Activated CD4-positive, alpha-beta T cell treated with anti-CD3 and anti-CD28 coated beads, Interleukin-2, amount 50 U/mL, for 24 hours (primary cell): ENCODE data around the gene ADAM12.

Experiments used
- DNase-seq, 2 donors: peaks; one replicate each; pipeline ENCODE4 v3.0.0-alpha.2; 2020; ENCODE audit warnings: low read depth in 1 of 2, low spot score in 1 of 2

ADAM12 gene

GRCh38 chr10:126126023-126126422, 262.3 kb downstream of the ADAM12 start:
- no peak for DNase-seq

- DNase-seq: no peak
Measured at GRCh38 chr10:126124668-126125349, 263.5 kb downstream of the ADAM12 start.

GRCh38 chr10:126124046-126124445, 264.2 kb downstream of the ADAM12 start:
- no peak for DNase-seq

GRCh38 chr10:126123466-126123865, 264.8 kb downstream of the ADAM12 start:
- DNase-seq: no peak

- DNase-seq: no peak
Measured at GRCh38 chr10:126122881-126123280, 265.4 kb downstream of the ADAM12 start.

- DNase-seq: no peak
Measured at GRCh38 chr10:126119599-126119998, 268.7 kb downstream of the ADAM12 start.

- no peak for DNase-seq
Measured at GRCh38 chr10:126118476-126118875, 269.8 kb downstream of the ADAM12 start.

GRCh38 chr10:126117196-126117595, 271.1 kb downstream of the ADAM12 start:
- DNase-seq: no peak

GRCh38 chr10:126115886-126116285, 272.4 kb downstream of the ADAM12 start:
- DNase-seq: no peak

- DNase-seq: no peak
Measured at GRCh38 chr10:126114884-126115555, 273.3 kb downstream of the ADAM12 start.

GRCh38 chr10:126111516-126111915, 276.8 kb downstream of the ADAM12 start:
- DNase-seq: no peak

- DNase-seq: no peak
Measured at GRCh38 chr10:126110489-126111180, 277.6 kb downstream of the ADAM12 start.

GRCh38 chr10:126109893-126110292, 278.4 kb downstream of the ADAM12 start:
- DNase-seq: no peak

GRCh38 chr10:126108693-126109092, 279.6 kb downstream of the ADAM12 start:
- DNase-seq: no peak

GRCh38 chr10:126104767-126105166, 283.5 kb downstream of the ADAM12 start:
- no peak for DNase-seq

- DNase-seq: no peak
Measured at GRCh38 chr10:126102636-126103035, 285.6 kb downstream of the ADAM12 start.

GRCh38 chr10:126101736-126102135, 286.5 kb downstream of the ADAM12 start:
- DNase-seq: no peak

GRCh38 chr10:126101325-126101724, 287.0 kb downstream of the ADAM12 start:
- DNase-seq: no peak

GRCh38 chr10:126099366-126099765, 288.9 kb downstream of the ADAM12 start:
- no peak for DNase-seq

- DNase-seq: no peak
Measured at GRCh38 chr10:126098226-126098581, 290.1 kb downstream of the ADAM12 start.

- DNase-seq: no peak
Measured at GRCh38 chr10:126097558-126098225, 290.6 kb downstream of the ADAM12 start.

GRCh38 chr10:126094537-126094936, 293.7 kb downstream of the ADAM12 start:
- no peak for DNase-seq
